EH (cell line): ENCODE results near the gene DOCK9.

ENCODE experiments used
- DNase-seq: peaks from one replicate; pipeline ENCODE4 v3.0.0-alpha.2; 2015; ENCODE audit warnings: low read depth

Gene DOCK9

DNA sequence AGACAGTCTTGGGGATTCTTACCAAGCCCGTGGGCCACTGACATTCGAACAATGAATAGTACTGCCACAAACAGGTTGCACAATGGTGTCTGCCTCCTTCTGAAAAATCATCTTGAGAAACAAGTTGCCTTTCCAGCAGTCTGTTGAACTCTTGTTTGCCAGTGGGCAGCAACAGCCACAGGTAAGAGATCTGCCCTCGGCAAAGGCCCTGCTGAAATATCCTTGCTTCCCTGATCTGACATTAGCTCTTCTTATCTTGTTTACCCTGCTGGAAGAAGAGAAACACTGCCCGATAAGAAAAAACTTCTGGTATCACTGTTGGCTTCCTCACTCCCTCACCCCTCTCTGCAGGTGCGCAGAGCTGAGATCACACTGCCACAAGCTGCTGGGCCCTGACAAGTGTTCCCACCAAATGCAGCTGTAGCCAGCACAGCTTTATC, 2.0 kb downstream of the DOCK9 start:
- no peak for DNase-seq

DNA sequence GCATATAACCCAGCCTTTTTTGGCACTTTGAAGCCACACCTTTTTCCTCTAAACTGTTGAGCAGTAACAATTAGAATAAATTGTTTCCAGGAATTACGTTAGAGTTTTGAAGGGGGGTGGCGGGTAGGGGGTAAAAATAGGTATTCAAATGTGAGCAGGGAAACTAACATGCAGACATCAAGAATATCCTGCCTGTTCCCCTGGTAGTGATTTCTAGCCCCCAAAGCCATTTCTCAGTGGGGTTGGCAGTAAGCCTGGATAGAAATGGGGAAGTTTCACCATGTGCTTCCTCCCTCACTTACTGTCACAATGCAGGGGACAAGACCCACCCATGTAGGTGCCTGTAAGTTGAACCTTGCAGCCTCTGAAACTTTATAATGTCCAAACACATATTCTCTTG, 3.8 kb downstream of the DOCK9 start:
- DNase-seq, result no peak

DNA sequence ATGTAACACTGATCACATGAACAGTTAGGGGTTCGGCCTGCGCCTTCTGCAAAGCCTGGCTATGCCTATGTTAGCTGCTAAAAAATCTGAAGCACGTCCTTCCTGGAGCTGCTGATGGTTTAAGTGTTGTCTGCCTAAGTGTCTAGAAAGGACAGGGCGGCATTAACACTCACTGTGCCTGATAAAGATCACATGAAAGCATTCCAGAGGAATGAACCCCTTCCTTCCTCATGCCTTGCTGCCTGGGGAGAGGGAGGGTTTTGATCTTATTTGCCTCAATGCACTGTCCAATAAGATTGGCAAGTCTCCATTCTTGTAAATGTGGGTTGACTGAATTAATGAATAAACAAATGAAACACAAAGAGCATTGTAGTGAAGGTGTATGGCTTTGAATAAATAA, 5.2 kb downstream of the DOCK9 start:
- peak; percentile 96 for DNase-seq

DNA sequence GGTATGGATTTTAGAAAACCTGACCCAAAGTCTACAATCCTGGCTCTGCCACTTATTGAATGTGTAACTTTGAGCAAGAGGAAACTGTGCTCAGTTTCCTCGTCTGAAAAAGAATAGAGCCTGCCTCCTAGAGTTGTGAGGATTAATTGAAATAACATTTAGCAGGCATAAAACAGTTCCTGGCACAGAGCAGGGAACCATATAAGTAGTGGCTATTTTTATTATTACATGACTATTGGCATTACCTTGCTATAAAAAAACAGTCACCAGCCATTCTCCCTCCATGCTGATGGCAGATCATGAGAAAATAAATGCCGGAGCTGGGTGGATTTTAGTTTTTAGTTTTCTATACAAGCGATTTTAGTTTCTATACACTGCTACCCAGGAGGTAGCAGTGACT, 5.8 kb downstream of the DOCK9 start:
- DNase-seq, result peak; percentile 29

DNA sequence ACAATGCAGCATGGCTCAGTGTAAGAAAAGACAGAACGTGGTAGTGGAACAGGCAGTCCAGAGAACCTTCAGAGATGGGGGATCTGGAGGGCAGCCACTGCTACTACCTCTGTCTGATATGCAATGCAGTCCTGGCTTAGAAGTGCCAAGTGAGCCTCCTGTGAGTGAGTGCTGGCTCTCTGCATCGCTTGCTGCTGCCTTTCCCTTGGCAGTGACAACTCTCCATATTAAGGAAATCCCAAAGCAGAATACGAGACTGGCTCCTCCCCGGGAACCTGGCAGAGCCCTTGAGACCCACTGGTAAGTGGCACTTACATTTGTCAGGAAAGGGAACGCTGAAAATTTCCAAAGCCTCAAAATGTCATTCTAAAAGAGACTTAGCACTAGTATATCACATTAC, 7.5 kb downstream of the DOCK9 start:
- DNase-seq, result no peak

DNA sequence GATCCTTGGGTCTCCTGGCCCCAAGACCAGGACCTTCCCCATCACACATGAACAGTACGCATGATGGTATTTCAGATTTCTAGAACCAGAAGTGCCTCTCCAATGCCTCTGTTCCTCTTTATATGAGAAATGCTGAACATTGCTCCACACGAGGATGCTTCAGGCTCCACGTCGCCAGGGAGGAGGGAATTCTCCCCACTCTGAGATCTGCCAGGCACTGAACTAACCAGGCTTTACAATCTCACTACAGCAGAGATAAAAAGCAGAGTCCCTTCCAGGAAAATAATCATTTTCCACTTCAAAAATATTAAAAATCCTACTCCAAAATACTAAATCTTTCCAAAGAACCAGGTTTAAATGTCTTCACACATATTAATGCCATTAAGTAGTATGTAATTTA, 10.4 kb downstream of the DOCK9 start:
- no peak for DNase-seq

DNA sequence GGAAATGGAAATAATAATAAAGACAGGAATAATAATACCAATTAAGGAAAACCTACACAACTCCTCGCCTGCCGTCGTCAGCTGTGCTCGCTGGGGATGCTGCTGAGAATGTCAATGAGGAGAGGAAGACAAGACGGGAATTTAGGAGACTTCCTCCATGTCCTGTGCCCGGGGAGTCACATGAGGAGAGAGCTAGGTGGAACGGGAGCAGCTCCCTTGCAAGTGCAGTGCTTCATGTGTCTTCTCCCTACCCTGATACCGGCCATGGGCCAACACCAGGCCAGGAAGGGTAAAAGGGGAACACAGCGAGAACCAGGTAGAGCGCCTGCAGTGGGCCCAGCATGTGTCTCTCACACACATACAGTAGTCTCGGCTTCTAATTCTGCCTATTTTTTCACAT, 11.8 kb downstream of the DOCK9 start:
- no peak for DNase-seq

DNA sequence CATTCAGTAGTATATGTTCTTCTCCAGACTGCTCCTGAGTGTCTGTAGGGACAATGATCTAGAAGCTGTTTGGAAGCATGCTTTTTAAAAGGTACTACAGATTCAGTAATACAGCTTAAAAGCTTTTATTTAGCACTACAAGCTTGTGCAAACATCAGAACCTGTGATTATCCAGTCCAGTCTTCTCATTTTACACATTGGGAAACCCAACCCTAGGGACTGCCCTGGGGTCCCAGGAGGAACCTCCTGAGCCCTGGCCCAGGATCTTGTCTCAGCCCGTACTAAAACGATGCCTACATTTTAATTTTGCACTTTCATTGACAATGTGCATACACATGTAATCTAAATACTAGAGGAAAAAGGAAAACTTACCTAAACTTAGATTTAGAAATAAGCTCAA, 12.5 kb downstream of the DOCK9 start:
- DNase-seq, result no peak

DNA sequence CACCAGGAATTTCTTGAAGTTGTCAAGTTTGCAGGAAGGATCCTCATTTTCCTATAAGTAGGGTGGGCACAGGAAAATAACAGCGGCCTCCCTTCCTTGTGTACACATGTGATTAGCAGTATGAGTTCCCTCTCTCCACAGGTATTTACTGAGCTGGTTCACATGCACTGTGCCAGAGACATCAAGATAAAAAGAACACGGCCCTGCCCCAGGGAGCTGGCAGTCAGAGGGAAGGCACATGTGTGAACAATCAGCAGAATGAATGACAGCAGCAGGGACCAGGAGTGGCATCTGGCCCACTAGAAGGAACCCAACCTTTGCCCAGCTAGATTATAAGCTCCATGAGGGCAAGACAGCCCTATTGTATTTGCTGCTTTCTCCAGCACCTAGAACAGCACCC, 13.9 kb downstream of the DOCK9 start:
- no peak for DNase-seq

DNA sequence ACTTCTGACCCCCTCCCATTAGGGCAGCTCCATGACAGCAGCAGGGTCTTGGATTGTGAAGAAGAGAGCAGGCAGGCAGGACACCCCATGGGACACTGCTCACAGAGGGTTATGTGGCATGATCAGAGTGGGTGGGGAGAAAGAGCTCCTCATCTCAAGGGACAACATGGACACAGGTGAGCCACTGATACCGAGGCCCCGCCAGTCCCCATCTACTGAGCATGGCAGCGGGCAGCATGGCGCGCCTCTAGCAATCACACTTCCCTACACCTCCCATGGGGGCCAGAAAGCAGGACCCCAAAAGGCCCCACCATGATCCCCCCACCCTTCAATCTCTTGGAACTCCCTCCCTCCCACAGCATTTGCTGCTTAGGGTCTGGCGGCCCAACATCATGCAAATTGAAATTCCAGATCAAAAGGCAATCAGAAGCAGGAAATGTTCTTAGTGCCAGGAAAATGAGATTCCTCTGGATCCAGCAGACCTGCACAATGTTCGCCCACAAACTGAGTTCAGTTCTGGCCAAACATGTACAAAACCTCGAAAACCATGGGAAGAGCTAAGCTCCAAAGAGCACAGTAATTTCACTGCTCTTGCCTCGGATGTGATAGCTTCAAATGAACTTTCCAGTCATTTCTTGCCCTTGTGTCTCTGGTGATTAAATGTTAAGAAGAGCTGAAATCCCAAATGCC, 14.8 kb downstream of the DOCK9 start:
- DNase-seq, result no peak

DNA sequence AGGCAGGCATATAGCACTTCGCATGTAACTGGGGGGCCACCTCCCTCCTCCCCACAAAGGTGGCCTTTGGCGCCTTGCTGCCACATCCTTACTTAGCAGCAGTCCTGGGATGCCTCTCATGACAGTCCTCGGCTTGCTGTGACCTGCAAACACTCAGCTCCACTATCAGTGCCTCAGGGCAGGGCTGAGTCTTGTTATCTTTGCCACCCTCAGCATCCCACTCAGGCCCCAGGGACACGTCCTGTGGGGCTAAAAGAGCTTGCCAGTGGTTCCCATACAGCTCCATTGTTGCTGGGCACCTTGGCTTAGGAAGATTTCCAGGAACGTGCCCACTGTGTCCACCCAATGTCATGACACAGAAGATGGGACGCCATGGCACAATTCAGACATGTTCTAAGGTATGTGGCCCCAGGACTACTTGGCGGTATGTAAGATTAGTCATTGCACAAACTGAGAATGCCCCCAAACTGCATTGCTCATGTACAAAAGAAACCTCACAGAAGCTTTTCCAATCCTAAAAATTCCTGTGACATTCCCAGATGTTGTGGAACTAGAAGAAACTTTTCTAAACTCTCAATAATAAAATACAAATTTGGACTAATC, 16.3 kb downstream of the DOCK9 start:
- peak; percentile 48 for DNase-seq

DNA sequence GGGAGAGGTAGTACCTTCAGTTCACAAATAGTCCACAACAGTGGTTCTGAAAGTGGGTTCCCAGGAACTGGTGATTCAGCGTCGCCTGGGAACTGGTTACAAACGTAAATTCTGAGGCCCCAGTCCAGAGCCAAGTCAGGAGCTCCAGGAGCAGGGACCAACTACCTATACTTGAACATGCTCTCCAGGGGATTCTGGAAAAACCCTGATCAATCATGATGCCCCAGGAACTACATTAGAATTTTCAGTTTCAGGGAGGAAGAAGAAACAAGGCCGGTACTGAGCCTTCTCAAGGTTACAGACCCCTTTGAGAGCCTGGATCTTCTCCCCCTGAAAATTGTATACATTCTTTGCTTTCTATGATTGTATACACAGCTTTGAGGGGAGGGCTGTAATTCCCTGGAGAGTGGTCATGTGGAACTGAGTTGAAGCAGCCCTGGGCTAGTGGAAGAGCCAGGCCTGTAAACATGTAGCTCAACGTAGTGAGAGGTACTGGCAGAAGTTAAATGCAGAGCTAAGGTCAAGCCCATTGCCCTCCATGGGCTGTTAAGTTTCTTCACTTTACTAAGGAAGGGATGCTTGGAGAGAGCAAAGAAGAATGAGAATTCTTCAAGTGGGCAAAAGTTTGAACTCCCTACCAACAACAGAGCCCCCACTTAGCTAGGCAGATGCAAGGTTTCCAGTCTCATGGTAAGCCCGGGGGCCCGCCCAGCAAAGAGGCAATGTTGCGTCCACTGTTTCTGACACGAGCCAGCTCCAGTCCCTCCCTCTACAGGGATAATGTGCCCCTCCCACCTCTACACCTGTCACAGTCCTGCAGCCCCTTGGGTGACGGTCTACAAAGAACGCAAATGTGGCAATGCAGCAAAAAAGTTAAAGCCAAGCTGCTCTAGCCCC, 17.0 kb downstream of the DOCK9 start:
- no peak for DNase-seq

DNA sequence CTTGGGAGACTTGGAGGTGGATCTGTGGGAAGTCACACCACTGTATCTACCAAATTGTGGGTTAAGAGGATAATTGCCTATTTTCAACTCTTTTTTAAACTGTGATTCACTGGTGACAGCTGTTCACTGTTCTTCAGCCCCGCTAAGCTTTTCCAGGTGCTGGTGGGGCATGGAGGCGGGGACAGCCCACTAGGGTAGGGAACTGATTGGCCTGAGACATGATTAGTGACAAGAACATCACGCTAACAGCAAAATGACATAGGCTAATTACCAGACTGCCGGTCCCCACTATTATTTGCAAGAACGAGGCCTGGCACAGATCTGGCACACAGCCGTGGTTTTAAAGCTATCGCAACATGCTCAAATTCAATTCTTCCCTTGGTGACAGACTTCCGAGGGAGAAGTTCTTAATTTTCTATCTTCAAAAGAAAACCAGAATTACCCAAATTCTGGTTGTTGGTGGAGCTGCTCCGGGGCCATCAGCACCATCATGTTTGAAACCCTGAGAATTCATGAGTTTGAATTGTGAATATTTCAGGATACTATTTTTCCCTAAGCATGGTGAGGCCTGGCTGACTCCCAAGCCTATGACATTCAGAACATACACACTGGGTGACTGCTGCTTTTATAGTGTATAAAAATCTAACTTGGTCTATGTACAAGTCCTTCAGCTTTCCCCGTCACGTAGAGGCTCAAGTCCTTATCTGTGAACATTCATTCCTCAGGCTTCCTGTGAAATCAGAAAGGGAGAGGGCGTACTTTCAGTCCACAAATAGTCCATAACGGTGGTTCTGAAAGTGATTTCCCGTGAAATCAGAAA, 17.9 kb downstream of the DOCK9 start:
- no peak for DNase-seq

DNA sequence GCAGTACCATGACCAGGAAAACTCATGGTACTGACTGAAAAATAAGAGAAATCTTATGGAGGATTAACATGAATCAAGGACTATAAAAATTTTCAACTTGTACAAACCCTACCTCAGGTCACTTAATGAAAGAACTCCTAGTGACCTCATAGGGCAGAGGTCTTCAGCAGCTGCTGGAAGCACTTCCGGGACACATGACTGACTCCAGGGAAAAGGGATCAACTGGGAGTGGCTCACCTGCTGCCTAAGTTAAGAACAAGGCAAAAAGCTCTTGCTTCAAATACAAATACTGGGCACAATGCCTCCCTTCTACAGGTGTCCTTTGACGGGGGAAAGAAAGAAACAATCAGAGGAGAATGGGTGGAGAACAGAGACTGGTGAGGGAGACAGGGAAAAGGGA, 18.6 kb downstream of the DOCK9 start:
- DNase-seq, result no peak

DNA sequence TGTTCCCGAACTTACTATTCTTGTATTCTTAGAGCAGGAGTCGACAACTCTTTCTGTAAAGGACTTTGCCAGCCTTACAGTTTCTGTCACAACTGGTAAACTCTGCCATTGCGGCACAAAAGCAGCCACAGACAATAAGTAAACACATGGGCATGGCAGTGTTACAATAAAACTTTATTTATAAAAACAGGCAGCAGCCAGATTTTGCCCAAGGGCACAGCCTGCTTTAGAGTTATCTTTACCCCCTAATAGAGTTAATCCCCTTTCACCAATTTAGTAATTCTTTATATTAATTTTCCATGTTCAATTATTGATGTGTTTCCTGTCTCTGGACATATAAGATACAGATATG, 19.4 kb downstream of the DOCK9 start:
- DNase-seq, result no peak

DNA sequence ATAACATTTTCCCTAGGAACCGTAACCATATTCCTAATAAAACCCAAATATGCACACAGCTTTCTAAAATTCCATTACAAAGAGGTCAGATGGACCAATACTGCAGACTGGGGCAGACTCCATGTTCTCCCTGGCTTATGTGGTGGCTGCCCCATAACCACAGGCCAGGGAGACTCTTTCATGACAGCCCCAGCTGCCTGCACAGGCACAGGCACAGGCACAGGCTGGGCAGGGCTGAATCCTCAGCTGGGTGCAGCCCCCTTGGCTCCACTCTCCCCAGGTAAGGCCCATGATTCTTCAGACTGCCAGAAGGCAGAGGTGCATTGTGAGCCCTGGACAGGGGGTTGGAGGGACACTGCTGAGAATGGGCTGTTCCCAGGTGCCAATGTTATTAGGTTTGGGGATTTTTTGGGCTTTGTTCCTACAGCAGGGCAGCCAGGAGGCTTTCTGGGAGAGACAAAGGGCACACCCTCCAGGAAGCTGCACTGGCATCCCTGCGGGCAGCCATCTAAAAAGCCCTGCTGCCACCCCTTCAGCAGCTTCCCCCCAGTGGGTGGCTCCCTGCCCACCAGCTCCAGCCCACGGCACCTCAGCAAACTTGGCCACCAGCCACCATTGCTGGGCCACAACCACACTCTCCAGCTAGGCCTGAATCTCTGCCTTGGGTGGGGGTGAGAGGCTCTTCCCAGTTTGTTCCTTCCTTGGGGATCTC, 20.0 kb downstream of the DOCK9 start:
- no peak for DNase-seq

DNA sequence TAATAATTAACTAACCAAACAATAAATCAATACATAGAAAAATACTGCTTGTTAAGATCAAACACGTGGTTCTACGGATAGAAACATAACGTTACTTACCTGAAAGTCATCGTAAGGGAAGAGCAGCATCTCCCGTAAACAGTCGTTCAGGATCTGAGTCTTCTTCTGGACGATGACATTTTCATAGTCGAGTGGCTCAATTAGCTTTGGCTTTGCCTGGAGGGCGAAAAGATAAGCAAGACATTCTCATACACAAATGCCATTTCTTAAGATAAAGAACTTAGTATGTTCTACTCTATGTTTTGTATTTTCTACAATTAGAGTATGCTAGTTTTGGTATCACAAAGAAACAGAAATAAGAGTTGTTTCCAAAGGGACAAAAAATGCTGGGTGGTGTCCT, 22.5 kb downstream of the DOCK9 start:
- DNase-seq, result no peak

DNA sequence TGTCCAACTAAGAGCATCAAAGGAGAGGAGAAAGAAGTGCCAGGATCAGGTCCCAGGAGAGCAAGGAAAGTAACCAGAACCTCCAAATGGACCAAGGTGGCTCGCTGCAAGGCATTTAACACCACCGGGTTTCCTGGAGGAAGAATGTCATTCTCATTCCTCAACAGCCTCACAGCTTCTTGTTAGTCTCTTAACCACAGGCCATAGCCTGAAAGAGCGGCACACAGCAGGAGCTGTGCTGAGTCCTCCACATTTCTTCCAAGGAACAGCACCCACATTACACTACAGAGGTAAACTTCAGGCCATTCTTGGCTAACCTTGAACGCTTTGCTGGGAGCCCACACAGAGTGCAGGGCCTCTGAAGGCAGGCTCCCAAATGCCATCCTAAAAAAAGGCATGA, 23.6 kb downstream of the DOCK9 start:
- DNase-seq, result no peak

DNA sequence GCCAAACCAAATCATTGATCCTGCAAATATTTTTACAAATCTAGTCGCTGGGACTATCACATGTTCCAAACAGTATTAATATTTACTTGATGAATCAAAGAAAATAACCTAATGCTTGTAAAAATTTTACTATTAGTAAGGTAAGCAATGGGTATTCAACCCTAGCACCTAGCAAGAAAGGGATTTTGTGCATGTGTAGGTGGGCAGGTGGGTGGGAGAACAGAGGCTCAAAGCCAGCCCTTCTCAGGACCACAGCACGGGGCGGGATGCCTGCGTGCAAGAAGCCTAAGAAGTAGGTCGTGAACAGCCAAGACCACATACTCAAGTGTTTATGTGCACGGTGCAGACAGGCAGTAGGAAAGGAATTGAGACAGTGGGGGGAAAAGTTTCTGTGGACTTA, 26.6 kb downstream of the DOCK9 start:
- DNase-seq, result no peak

DNA sequence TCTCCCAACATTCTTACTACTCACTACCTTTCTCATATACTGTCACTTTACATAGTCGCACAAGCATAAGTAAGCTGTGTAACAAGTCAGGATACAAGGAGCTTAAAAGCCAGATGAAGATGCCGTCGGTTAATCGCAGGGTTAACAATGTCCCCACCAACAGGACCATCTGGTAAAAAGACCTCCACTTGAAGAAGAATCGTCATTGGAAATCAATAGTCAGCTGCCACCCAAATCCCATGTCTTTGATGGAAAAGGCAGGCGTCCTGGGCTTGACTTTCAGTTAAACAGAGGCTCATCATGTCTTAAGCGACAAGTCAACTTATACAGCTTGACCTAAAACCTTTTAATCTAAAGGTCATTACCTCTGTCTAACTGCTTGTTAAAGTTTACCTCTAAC, 27.2 kb downstream of the DOCK9 start:
- DNase-seq, result no peak

DNA sequence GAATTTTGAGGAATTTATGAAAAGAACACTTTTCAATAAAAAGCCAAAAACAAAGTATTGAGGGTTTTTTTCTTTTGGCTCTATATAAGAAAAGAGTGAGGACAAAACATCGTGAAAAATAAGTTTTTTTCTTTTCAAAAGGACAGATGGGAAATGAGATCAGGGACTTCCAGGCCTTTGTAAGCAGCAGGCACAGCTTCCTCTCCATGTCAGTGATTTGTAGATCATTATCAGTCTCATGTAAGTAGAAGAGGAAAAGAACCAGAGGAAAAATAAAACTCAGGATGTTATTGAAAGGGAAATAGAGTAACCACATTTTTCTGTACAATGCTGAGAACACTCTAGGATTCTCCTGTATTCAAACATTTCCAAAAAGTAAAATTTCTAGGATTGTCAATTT, 29.9 kb downstream of the DOCK9 start:
- no peak for DNase-seq
